Heart right ventricle (tissue), 16 donors: Measurements from ENCODE around the gene LILRA2. TPM values are rescaled to one million over a fixed set of nuclear protein-coding genes. Genes with fewer than 3 reads are reported as not detected.

Experiments
- ATAC-seq, 8 donors: fragments of 200-7000 bp; cut with Tn5 transposase; one replicate each; pipeline ENCODE4 v1.9.1; 2020; ENCODE audit warnings: mild to moderate bottlenecking in 8 of 8, moderate library complexity in 8 of 8, moderate number of reproducible peaks in 1 of 8
- DNase-seq, 2 donors: peaks; one replicate each; pipeline ENCODE4 v3.0.0-alpha.2; 2020
- H3K27ac ChIP-seq, 10 donors: fragments of 200-600 bp; sonication (generic) in 2 of 10; one replicate each; pipeline versions ENCODE4 v1.5.0 to v1.8.0; 2020 to 2022; ENCODE audit warnings: mild to moderate bottlenecking in 3 of 10
- H3K27me3 ChIP-seq, 7 donors: fragments of 200-600 bp; one replicate each; pipeline ENCODE4 v1.8.0; 2021 to 2022; ENCODE audit warnings: mild to moderate bottlenecking in 2 of 7
- H3K36me3 ChIP-seq, 9 donors: fragments of 200-600 bp; sonication (generic) in 1 of 9; one replicate each; pipeline versions ENCODE4 v1.5.0 to v1.8.0; 2020 to 2022; ENCODE audit warnings: mild to moderate bottlenecking in 2 of 9
- H3K4me1 ChIP-seq, 9 donors: fragments of 200-600 bp; sonication (generic) in 1 of 9; one replicate each; pipeline versions ENCODE4 v1.5.0 to v1.8.0; 2020 to 2022; ENCODE audit warnings: mild to moderate bottlenecking in 4 of 9
- H3K4me3 ChIP-seq, 10 donors: fragments of 200-600 bp; sonication (generic) in 2 of 10; one replicate each; pipeline versions ENCODE4 v1.5.0 to v1.8.0; 2020 to 2022; ENCODE audit warnings: mild to moderate bottlenecking in 7 of 10, moderate library complexity in 2 of 10
- H3K9me3 ChIP-seq, 11 donors: fragments of 200-600 bp in 10 of 11; sonication (generic) in 2 of 11; one replicate each; pipeline versions ENCODE4 v1.5.0 to v1.8.0; 2013 to 2022; ENCODE audit warnings: mild to moderate bottlenecking in 2 of 11, control low read depth in 1 of 11, moderate library complexity in 1 of 11
- CTCF ChIP-seq, 9 donors: fragments of 200-600 bp; sonication (generic) in 2 of 9; IDR thresholded peaks; one replicate each; pipeline versions ENCODE4 v1.5.0 to v1.8.0; 2021 to 2022; ENCODE audit warnings: antibody characterized with exemption in 9 of 9, mild to moderate bottlenecking in 5 of 9, moderate library complexity in 1 of 9
- WGBS, 2 donors: extraction: QIAGEN DNeasy Blood & Tissue Kit; methylation state at CpG; one replicate each; pipeline ENCODE4 v1.1.7; 2013; ENCODE audit warnings: inconsistent platforms in 1 of 2; 5-methylcytosine and 5-hydroxymethylcytosine counted together
- intact Hi-C, 10 donors: fragments of 100-400 bp; cut with DNase I; formaldehyde crosslinking; loops; one replicate each; pipeline versions ENCODE4 v1.11.1 to v1.14.2; 2022
- polyA plus RNA-seq, 2 donors: library from polyadenylated mRNA; stranded (reverse); fragments of 200-250 nt; gene quantifications; one replicate each; pipeline ENCODE4 v1.2.3, GENCODE V29; 2013
- total RNA-seq, 10 donors: library from RNA; stranded (reverse); fragmentation: NEBNext Ultra II Directional in 3 of 10; extraction: Animal tissue kit (Norgen Biotek cat#: 25700) in 3 of 10; gene quantifications; one replicate each; pipeline versions ENCODE4 v1.2.1 to v1.2.4, GENCODE V29; 2021 to 2023
- donor health status: Arrhythmogenic right ventricular cardiomyopathy.
- donor health status: ischemic (EF 13 %, LVEDD 7.1; RV severe dilation, severe dysfunction).
- donor health status: healthy with polysubstance abuse.
- donor health status: DM: no; HTN: yes; CAD: no.
- donor health status: DM: no; HTN: no; CAD: no.
- donor health status: ischemic (EF 25% LVEDD 6.9; RV normal size, moderate dysfunction).
- donor health status: ischemic (EF 25% LVEDD 5.7; RV mildly dilated, moderate dysfunction).
- donor health status: healthy.
- donor health status: DM: yes; HTN: yes; CAD: no.
- donor health status: Ischemic cardiomyopathy.
- donor health status: ischemic (EF 35%, LVEDD 5.7; RV mildly dilated, moderate dysfunction).
- donor health status: nonischemic (EF 11% LVEDD 7.7; RV severe dilation, severe dysfunction).
- donor health status: DM: yes; HTN: yes; CAD: no.
- donor health status: PGD.
- donor health status: ischemic (EF 29% LVEDD 5.4; RV normal size, mild dysfunction).
- donor health status: nonischemic (EF 23%, LVEDD 6.1; RV moderate dilation, normal function).

LILRA2 gene
- total and polyA plus RNA-seq, 12 donors: 0.22 to 3.3 (median 0.97) TPM

GRCh38 chr19:54536956-54537355 is 36.6 kb upstream of the LILRA2 start:
- H3K4me3 ChIP-seq: no peak overlapping the region
- H3K36me3 ChIP-seq: no peaks in the 10 kb centered on the region
- H3K4me1 ChIP-seq: peaks cover 0 to 4% (median 0%) of the 10 kb centered on the region in 9 donors
- no peak overlapping the region for H3K27ac ChIP-seq
- 82 to 83% methylated on average over 9 of the region's 9 CpGs for WGBS, 2 donors
- H3K9me3 ChIP-seq: no peaks in the 10 kb centered on the region
- DNase-seq: no peak
- no peak for TF ChIP-seq CTCF (IDR thresholded peaks at IDR 0.05)
- intact Hi-C loops: no loop called here
- H3K27me3 ChIP-seq: peaks cover 0 to 42% (median 32%) of the 10 kb centered on the region in 7 donors
- ATAC-seq: no peak

- Histone ChIP-seq H3K9me3 (no peaks in the 10 kb centered on the region), H3K36me3 (no peaks in the 10 kb centered on the region), H3K27me3 (peaks cover 0 to 6% (median 0%) of the 10 kb centered on the region in 7 donors), H3K4me3 (no peak overlapping the region), H3K27ac (no peak overlapping the region), H3K4me1 (no peaks in the 10 kb centered on the region)
- ATAC-seq: no peak
- no peak for TF ChIP-seq CTCF (IDR thresholded peaks at IDR 0.05)
- DNase-seq: no peak
- intact Hi-C loops: no loop called here
- 26 to 41% methylated on average over 2 of the region's 2 CpGs for WGBS, 2 donors
These were observed 31.9 kb upstream of the LILRA2 start for GRCh38 chr19:54541712-54542111.

- WGBS, 2 donors: 81 to 93% methylated on average over 15 to 16 of the region's 16 CpGs
- no peak for DNase-seq
These were observed 24.8 kb upstream of the LILRA2 start for GRCh38 chr19:54548806-54549205.

GRCh38 chr19:54549224-54549623 is 24.4 kb upstream of the LILRA2 start:
- intact Hi-C loops: no loop called here
- Histone ChIP-seq H3K36me3 (no peaks in the 10 kb centered on the region), H3K27ac (no peak overlapping the region), H3K9me3 (no peaks in the 10 kb centered on the region), H3K4me3 (no peak overlapping the region), H3K27me3 (peaks cover 0 to 10% (median 0%) of the 10 kb centered on the region in 7 donors), H3K4me1 (peaks cover 0 to 9% (median 0%) of the 10 kb centered on the region in 9 donors)
- no peak for ATAC-seq
- no peak for TF ChIP-seq CTCF (IDR thresholded peaks at IDR 0.05)
- DNase-seq: no peak
- 76 to 80% methylated on average over 14 of the region's 14 CpGs for WGBS, 2 donors

More at GRCh38 chr19:54548806-54549205, 24.8 kb upstream of the LILRA2 start:
- intact Hi-C loops: no loop called here
- no peak for ATAC-seq
- Histone ChIP-seq H3K4me3 (no peak overlapping the region), H3K9me3 (no peaks in the 10 kb centered on the region), H3K27ac (no peak overlapping the region), H3K4me1 (peaks cover 0 to 9% (median 0%) of the 10 kb centered on the region in 9 donors), H3K27me3 (peaks cover 0 to 10% (median 0%) of the 10 kb centered on the region in 7 donors), H3K36me3 (no peaks in the 10 kb centered on the region)
- TF ChIP-seq CTCF (IDR thresholded peaks at IDR 0.05): no peak
